Forelimb muscle (tissue), 1 donor: Measurements from ENCODE around the gene CRB1. TPM values are rescaled to one million over a fixed set of nuclear protein-coding genes. Genes with fewer than 3 reads are reported as not detected.

Experiments used
- DNase-seq: peaks from one replicate; pipeline ENCODE4 v3.0.0-alpha.2; 2013; ENCODE audit warnings: low read depth
- polyA plus RNA-seq: library from polyadenylated mRNA; unstranded; fragments of 120-200 nt; gene quantifications from one replicate; pipeline ENCODE4 v1.2.1, GENCODE V29; 2013; ENCODE audit not compliant: insufficient read length

CRB1 gene
- polyA plus RNA-seq = 0.39 TPM

DNA sequence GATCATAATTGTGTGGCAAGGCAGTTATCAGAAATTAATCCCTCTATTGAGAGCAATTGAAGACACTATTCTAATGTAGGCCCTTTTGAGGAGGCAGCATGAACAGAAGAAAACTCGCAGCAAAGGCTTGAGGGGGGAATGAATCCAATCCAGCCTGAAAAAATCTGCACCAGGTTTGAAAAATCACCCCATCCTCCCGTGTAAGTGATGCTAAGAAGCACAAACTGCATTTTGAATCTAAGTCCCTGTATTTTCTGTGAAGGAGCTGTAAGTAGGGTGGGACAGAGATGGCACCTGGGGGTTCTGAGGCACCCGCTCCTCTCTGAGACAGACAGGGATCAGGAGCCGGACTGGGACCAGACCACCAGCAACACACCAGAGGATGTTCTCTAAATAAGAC is at the start of gene CRB1:
Gene CRB1 (plus strand): TSS at position 241 of the 400 bp plus-strand sequence. CDS start 161 bp downstream, outside the sequence.
- no peak for DNase-seq

- no peak for DNase-seq
Measured at GRCh38 chr1:197218857-197219256, 49.2 kb upstream of the CRB1 start.

DNA sequence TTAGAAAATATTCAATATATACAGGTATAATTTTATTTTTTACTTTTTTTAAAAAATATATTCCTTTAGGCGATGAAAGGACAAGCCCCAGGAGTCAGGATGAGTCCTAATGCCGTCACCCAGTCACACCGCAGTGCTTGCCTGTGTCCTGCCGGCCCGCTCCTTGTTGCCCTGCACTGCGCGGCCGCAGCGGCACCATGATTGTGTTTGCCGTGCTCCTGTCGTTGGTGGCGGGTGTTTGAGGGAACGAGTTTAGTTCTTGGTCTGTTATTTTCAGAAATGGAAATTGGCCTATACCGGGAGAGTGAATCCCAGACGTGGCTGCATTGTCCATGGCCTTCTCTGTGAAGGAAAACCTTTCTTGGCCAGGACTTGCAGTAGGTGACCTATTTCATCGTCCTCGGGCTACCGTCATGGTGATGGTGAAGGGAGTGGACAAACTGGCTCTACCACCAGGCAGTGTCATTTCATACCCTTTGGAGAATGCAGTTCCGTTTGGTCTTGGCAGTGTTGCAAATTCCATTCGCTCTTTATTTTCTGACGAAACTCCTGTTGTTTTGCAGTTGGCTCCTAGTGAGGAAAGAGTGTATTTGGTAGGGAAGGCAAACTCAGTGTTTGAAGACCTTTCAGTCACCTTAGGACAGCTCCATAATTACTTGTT is 45.9 kb upstream of the CRB1 start:
- no peak for DNase-seq

DNA sequence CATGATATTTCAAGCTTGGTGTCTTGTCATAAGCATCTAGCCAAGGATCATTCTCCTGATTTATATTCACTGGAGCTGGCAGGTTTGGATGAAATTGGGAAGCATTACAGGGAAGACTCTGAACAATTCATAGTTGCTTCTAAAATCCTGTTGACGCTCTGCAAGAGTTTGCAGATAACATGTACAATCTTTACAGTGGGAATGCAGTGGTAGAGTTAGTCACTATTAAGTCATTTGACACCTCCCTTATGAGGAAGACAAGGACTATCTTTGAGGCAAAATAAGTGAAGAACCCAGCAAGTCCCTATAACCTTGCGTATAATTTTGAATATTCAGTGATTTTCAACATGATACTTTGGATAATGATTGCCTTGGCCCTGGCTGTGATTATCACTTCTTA is 45.3 kb upstream of the CRB1 start:
- no peak for DNase-seq

GRCh38 chr1:197224160-197224559 is 43.9 kb upstream of the CRB1 start:
- no peak for DNase-seq

DNA sequence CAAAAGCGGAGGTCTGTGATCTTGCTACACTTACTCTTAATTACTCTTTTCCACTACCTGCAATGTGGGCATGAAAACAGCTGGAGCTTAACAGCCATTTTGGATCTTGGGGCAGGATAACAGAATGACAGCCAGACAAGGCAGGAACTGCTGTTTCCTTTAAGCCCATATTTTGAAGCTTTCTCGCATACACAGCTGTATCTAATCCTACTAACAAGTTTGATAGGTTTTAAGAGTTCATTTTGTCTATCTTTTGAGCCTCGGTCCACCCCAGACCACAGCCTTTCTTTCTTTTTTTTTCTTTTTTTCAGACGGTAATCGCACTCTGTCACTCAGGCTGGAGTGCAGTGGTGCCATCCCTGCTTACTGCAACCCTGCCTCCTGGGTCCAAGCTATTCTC is 42.4 kb upstream of the CRB1 start:
- no peak for DNase-seq

DNA sequence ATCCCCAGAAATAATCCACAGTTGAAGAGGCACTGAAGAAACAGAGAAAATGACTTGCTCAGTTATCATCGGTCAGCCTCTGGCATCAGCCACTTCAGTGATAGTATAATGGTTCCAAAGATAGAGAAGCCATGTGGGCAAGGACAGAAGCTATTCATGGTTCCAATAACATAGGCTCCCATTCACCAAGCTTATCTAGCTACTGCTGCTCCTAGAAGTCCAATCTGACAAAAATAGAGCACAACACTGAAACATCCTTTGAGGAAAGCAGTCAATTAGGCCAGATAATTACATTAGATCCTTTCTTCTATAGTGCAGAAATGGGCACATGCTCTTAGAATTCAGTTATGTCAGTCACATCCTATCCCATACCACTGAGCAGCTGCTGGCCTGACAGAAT is 33.5 kb upstream of the CRB1 start:
- DNase-seq = no peak

GRCh38 chr1:197235355-197235754 is 32.7 kb upstream of the CRB1 start:
- DNase-seq = no peak

DNA sequence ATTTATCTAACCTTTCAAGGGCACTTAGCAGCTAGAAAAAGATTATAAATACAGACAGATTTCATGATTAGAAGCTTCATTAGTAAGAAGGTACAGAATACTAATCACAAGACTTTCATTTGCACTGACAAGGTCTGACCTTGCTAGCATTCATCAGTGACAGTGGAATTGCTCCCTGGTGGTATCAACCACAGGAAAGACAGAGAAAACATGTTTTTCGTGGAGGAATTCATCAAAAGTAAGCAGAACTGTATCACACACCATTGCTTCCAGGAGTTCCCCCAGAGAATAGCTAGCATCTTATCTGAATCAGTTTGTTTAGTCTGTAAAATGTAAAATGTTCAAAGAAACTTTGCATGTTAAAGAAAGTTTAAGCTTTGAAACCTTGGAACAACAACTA is 20.6 kb upstream of the CRB1 start:
- no peak for DNase-seq

DNA sequence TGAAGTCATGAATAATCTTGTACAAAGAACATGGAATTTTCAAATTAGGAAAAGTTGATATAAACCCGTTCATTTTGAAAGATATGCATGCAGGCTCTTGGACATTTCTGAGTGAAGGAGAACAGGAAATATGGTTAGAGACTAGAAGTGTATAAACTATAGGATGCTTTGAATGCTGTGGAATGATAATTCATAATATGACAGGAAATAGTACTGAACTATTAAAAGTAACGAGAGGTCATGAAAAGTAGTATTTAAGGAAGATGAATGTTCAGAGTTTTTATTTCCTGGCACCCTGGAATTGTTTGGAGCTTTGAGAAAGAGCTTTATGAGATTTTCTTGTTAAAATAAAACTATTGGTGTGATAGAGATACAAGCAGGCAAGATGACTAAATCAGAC is 18.7 kb upstream of the CRB1 start:
- no peak for DNase-seq

DNA sequence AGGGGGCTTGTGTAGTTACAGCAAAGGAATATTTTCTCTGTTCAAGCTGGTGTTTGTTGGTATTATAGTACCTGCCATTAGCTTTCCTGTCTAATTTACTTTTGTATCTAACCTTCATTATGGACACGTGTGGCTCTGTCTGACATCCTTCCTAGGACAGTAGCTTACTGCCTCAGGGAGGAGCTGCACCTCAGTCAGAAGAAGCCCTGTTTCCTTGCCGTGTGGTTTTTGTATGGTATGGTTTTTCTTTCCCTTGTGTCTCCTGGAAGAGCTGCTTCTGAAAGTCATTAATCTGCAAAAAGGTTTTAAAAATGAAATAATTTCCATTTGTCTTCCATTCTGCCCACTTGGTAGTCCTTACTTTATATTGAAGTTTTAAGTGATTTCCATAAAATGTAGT is 17.4 kb upstream of the CRB1 start:
- DNase-seq = no peak

- DNase-seq = no peak
Measured at GRCh38 chr1:197252973-197253372, 15.1 kb upstream of the CRB1 start.

GRCh38 chr1:197254866-197255265 is 13.2 kb upstream of the CRB1 start:
- no peak for DNase-seq

GRCh38 chr1:197264936-197265567 is 3.0 kb upstream of the CRB1 start:
- no peak for DNase-seq

DNA sequence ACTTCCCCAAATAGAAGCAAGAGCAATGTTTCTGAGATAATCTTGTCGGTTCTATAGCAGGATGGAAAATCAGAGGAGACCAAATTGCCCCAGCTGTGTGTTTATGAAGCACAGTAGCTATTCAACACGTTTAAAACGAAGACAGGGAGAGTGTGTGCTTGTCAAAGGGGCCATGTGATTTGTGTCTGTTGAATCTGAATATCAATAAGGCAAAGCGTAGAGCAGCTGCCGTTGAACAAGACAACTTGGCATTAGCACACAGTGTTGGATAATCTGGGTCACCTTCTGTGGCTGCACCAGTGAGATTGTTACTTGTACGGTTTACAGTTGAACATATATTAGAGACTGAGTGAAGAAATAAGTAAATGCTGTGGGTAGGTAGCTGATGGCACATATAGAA is 1.0 kb downstream of the CRB1 start:
- DNase-seq = no peak

GRCh38 chr1:197272791-197273190 is 4.7 kb downstream of the CRB1 start:
- no peak for DNase-seq

GRCh38 chr1:197277166-197277565 is 9.1 kb downstream of the CRB1 start:
- DNase-seq = no peak

GRCh38 chr1:197284325-197284724 is 16.3 kb downstream of the CRB1 start:
- DNase-seq = no peak

DNA sequence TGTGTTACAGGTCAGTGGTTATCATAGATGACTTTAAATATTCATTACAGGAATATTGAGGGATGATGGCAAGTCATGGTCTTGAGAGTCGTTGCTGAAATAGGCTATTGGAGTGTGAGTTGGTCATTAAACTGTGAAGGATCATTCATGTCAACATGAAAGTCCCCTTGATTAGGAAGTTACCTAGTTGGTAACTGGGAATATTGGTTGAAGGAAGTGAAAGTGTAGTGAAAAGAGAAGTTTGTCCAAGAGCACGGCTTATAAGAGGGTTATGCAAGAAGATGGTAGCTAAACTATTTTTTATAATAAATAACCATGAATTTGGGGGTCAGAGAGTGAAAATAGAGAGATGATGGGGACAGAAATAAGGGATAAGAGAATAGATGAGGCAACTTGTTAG is 16.9 kb downstream of the CRB1 start:
- DNase-seq = no peak

DNA sequence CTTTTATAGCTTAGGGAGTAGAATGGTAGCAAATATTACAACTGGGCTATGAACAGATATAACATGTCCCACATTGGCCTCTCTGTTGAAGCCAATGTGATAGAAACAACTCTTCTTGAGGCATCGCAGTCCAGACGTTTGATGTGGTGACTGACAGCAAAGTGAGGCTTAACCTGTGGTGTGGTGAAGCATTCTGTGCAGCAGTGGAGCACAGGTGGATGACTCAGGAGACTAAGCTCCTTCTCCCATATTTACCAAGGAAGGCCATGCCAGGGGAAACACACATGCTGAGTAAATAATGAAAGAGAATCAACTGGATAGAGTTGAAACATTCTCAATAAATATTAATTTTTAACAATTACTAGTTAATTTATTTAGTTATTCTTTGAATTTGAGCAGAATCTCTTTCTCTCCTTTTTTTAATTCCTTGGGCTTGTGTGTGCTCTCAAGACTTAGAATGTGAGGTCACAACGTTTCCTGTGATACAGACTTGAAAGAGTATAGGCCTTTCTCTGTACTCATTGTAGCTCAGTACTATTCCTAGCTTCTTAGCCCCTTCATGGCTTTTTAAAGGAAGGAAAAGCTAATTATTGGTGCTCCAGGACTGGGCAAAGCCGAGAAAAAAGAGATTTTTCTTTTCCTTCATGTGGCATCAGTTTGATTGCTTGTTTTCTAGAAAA is 17.6 kb downstream of the CRB1 start:
- DNase-seq = no peak

GRCh38 chr1:197286634-197287033 is 18.6 kb downstream of the CRB1 start:
- no peak for DNase-seq

DNA sequence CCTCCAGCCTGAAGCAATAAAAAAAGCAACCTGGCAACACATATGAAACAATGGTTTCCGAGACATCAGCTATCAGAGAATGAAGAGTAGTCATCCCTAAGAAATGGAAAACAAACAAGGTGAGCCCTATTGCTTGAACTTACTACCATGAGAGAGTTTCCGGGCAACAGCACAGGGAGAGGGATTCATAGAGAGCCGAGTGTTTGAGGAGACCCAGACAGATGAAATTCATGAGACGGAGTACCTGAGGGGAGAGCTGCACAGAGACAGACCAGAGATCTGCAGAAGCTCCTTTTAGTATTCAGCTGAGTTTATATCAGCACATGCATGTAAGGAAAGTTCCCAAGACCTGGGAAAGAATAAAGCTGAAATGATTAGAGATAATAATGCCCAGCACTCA is 19.8 kb downstream of the CRB1 start:
- DNase-seq = no peak

- no peak for DNase-seq
Measured at GRCh38 chr1:197302775-197303174, 34.7 kb downstream of the CRB1 start.
